Keratinocyte (primary cell): Measurements from ENCODE around the gene CPPED1. TPM values are rescaled to one million over a fixed set of nuclear protein-coding genes. Genes with fewer than 3 reads are reported as not detected.

Experiments used
- DNase-seq: peaks from one replicate; pipeline ENCODE4 v3.0.0-alpha.2; 2011; ENCODE audit warnings: low read depth, missing footprints, low spot score
- FAIRE-seq: peaks from 2 replicates; lab custom pipeline; 2011; peaks lifted over from hg19 to GRCh38; lab: Jason Lieb, UNC
- H2AFZ ChIP-seq: 2 replicates; pipeline ENCODE4 v1.6.0; 2012; ENCODE audit warnings: low read length, control low read depth, inconsistent platforms; ENCODE audit not compliant: control insufficient read depth
- H3K27ac ChIP-seq: 2 replicates; pipeline ENCODE4 v1.5.1; 2011; ENCODE audit warnings: low read length; ENCODE audit not compliant: control insufficient read depth, insufficient read depth
- H3K27me3 ChIP-seq: 3 replicates; pipeline ENCODE4 v1.6.0; 2011; ENCODE audit warnings: low read length; ENCODE audit not compliant: control insufficient read depth, insufficient read depth; ENCODE audit errors: extremely low read depth
- H3K36me3 ChIP-seq, 2 experiments: 2 replicates in 1 of 2; 3 replicates in 1 of 2; pipeline ENCODE4 v1.5.1; 2011; ENCODE audit warnings: low read length in 2 of 2, mild to moderate bottlenecking in 1 of 2; ENCODE audit not compliant: control insufficient read depth in 2 of 2, insufficient read depth in 2 of 2; ENCODE audit errors: extremely low read depth in 1 of 2
- H3K4me1 ChIP-seq: 3 replicates; pipeline ENCODE4 v1.5.1; 2011; ENCODE audit warnings: low read length; ENCODE audit not compliant: control insufficient read depth, insufficient read depth; ENCODE audit errors: extremely low read depth
- H3K4me2 ChIP-seq: 3 replicates; pipeline ENCODE4 v1.6.0; 2011; ENCODE audit warnings: low read depth, low read length; ENCODE audit not compliant: control insufficient read depth, insufficient read depth; ENCODE audit errors: extremely low read depth
- H3K4me3 ChIP-seq, 3 experiments: fragments of 200-600 bp in 1 of 3; sonication (generic) in 1 of 3; 2 replicates in 2 of 3; 3 replicates in 1 of 3; pipeline ENCODE4 v1.5.1; 2011 to 2016; ENCODE audit warnings: low read length in 3 of 3, mild to moderate bottlenecking in 3 of 3, control low read depth in 2 of 3, inconsistent platforms in 1 of 3, low read depth in 1 of 3, mixed read lengths in 1 of 3, mixed run types in 1 of 3, moderate library complexity in 1 of 3; ENCODE audit not compliant: control insufficient read depth in 2 of 3, insufficient read depth in 2 of 3; ENCODE audit errors: extremely low read depth in 1 of 3
- H3K79me2 ChIP-seq: 2 replicates; pipeline ENCODE4 v1.6.0; 2012; ENCODE audit warnings: low read length; ENCODE audit not compliant: control insufficient read depth, insufficient read depth
- H3K9ac ChIP-seq: 3 replicates; pipeline ENCODE4 v1.6.0; 2011; ENCODE audit warnings: low read length; ENCODE audit not compliant: control insufficient read depth, insufficient read depth; ENCODE audit errors: extremely low read depth
- H3K9me1 ChIP-seq: 3 replicates; pipeline ENCODE4 v1.6.0; 2011; ENCODE audit warnings: low read length; ENCODE audit not compliant: control insufficient read depth, insufficient read depth; ENCODE audit errors: extremely low read depth
- H3K9me3 ChIP-seq: 2 replicates; pipeline ENCODE4 v1.5.1; 2012; ENCODE audit warnings: low read depth, low read length; ENCODE audit not compliant: control insufficient read depth
- H4K20me1 ChIP-seq: 3 replicates; pipeline ENCODE4 v1.6.0; 2011; ENCODE audit warnings: low read length; ENCODE audit not compliant: control insufficient read depth, insufficient read depth; ENCODE audit errors: extremely low read depth
- EZH2 ChIP-seq: IDR thresholded peaks from one replicate; pipeline ENCODE4 v1.6.1; 2012; ENCODE audit warnings: inconsistent platforms, mild to moderate bottlenecking, low read length, moderate library complexity
- dilution Hi-C: fragments of 300-500 bp; cut with MboI; formaldehyde crosslinking; loops from one replicate; pipeline ENCODE4 v1.7.0; 2020; ENCODE audit warnings: low sequenced_read_pairs; ENCODE audit not compliant: extremely low pct_ligation_motif_present
- polyA plus RNA-seq, 5 experiments: library from polyadenylated mRNA; depleted of rRNA in 3 of 5; stranded (reverse) in 3 of 5; stranded (forward) in 1 of 5; unstranded in 1 of 5; fragments of >200 nt; gene quantifications; 1 replicate in 1 of 5; 2 replicates in 3 of 5; 3 replicates in 1 of 5; pipeline versions ENCODE4 v1.2.1 to v1.2.3, GENCODE V29; 2011 to 2012; ENCODE audit warnings: missing spikeins in 2 of 5, low read depth in 1 of 5, low replicate concordance in 1 of 5
- TF ChIP-seq, protein P1 (sequence below), 3 experiments: IDR thresholded peaks in 1 of 3; conservative IDR thresholded peaks in 1 of 3; optimal IDR thresholded peaks in 1 of 3; 2 replicates in 2 of 3; 3 replicates in 1 of 3; pipeline versions ENCODE3 to v1.5.1; 2011; ENCODE audit warnings: low read length in 3 of 3, mild to moderate bottlenecking in 3 of 3, moderate library complexity in 2 of 3, control low read depth in 1 of 3, inconsistent platforms in 1 of 3; ENCODE audit not compliant: insufficient read depth in 2 of 3; ENCODE audit errors: extremely low read depth in 1 of 3

Gene CPPED1
- polyA plus RNA-seq, 1 donor (not counting 4 experiments of a cell fraction or from before 2014, with no cell fraction given): 14.4 TPM

DNA sequence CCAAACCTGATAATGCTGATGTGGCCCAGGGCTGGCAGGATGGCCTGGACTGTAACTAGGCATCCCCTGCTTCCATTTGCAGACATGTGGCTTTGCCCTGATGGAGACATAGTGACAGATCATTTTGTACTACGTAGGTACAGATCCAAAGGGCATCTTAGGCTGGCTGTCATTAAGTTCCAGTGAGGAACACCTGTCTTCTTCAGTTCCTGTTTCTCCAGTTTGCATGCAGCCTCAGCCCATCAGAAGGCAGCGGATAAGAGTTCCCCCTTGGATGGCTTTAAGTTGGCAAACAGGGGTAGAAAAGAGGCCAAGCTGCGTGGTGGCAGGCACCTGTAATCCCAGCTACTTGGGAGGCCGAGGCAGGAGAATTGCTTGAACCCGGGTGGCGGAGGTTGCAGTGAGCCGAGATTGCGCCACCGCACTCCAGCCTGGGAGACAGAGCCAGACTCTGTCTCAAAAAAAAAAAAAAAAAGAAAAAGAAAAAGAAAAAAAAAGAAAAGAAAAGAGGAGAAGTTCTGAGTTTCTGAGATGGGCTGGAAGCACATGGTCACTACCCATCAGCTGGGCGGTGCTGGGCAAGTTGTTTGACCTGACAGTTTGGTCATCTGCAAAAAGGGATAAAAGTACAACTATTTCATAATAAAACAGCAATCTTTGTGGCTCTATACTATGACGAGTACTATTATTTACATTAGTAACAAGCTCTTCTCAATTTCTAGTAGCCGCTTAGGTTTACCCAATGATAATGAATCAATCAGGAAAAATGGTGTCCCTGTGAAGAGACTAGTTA is 42.7 kb downstream of the CPPED1 start:
- Histone ChIP-seq H3K36me3 (no peaks in the 10 kb centered on the region), H3K9ac (no peak overlapping the region), H3K4me3 (no peak overlapping the region), H3K4me2 (no peak overlapping the region), H3K27me3 (no peaks in the 10 kb centered on the region), H3K9me3 (no peaks in the 10 kb centered on the region), H3K9me1 (no peaks in the 10 kb centered on the region), H2AFZ (no peak overlapping the region), H4K20me1 (no peaks in the 10 kb centered on the region), H3K4me1 (no peaks in the 10 kb centered on the region), H3K79me2 (no peaks in the 10 kb centered on the region), H3K27ac (no peak overlapping the region)
- FAIRE-seq (no peak), DNase-seq (no peak)
- dilution Hi-C loops: no loop called here
- no peak for TF ChIP-seq EZH2
- TF ChIP-seq, protein P1, sequence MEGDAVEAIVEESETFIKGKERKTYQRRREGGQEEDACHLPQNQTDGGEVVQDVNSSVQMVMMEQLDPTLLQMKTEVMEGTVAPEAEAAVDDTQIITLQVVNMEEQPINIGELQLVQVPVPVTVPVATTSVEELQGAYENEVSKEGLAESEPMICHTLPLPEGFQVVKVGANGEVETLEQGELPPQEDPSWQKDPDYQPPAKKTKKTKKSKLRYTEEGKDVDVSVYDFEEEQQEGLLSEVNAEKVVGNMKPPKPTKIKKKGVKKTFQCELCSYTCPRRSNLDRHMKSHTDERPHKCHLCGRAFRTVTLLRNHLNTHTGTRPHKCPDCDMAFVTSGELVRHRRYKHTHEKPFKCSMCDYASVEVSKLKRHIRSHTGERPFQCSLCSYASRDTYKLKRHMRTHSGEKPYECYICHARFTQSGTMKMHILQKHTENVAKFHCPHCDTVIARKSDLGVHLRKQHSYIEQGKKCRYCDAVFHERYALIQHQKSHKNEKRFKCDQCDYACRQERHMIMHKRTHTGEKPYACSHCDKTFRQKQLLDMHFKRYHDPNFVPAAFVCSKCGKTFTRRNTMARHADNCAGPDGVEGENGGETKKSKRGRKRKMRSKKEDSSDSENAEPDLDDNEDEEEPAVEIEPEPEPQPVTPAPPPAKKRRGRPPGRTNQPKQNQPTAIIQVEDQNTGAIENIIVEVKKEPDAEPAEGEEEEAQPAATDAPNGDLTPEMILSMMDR (optimal IDR thresholded peaks at IDR 0.05 in 1 of 3, IDR thresholded peaks at IDR 0.05 in 1 of 3, conservative IDR thresholded peaks at IDR 0.05 in 1 of 3; ENCODE audit: extremely low read depth in 1 of 3, insufficient read depth in 2 of 3, low read length in 3 of 3): no peak

DNA sequence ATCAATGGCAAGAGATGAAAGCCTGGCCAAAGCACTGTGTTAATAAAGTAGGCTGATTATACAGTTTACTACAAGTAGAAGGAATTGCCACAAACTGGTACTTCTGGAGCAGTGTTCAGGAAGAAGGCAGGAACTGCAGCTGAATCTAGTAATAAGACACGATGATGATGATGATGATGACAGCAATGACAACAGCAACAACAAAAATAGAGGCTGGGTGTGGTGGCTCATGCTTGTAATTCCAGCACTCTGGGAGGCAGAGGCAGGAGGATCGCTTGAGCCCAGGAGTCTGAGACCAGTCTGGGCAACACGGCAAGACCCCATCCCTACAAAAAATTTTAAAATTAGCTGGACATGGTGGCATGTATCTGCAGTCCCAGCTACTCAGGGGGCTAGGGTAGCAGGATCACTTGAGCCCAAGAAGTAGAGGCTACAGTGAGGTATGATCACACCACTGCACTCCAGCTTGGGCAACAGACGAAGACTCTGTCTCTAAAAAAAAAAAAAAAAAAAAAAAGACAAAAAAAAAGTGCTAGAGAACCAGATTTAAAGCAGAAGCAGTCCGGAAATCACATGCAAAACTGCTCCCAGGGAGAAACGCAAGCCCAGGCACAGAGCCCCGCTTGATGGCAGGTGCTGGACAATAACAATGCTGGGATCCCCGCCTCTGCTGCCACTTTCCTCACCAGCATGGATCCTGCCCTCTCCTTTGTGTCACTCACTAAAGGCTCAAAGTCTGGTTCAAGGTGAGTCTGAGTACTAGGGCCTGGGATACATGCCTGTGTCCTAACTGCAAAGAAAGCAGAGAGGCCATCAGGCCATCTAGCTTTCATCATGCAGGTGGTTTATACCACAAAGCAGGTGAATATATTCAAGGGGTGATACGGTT is 44.8 kb downstream of the CPPED1 start:
- no peak overlapping the region for H3K4me3 ChIP-seq
- H3K36me3 ChIP-seq: no peaks in the 10 kb centered on the region
- dilution Hi-C loops: no loop called here
- H3K27ac ChIP-seq: no peak overlapping the region
- no peaks in the 10 kb centered on the region for H3K27me3 ChIP-seq
- H3K9me3 ChIP-seq: no peaks in the 10 kb centered on the region
- no peak for TF ChIP-seq EZH2
- TF ChIP-seq, protein P1 (optimal IDR thresholded peaks at IDR 0.05 in 1 of 3, IDR thresholded peaks at IDR 0.05 in 1 of 3, conservative IDR thresholded peaks at IDR 0.05 in 1 of 3; ENCODE audit: extremely low read depth in 1 of 3, insufficient read depth in 2 of 3, low read length in 3 of 3): no peak
- DNase-seq: no peak
- FAIRE-seq: no peak
- H2AFZ ChIP-seq: no peak overlapping the region
- no peaks in the 10 kb centered on the region for H3K79me2 ChIP-seq
- no peaks in the 10 kb centered on the region for H4K20me1 ChIP-seq
- no peak overlapping the region for H3K9ac ChIP-seq
- no peaks in the 10 kb centered on the region for H3K9me1 ChIP-seq
- H3K4me2 ChIP-seq: no peak overlapping the region
- H3K4me1 ChIP-seq: no peaks in the 10 kb centered on the region
